ENCODE data around the gene ZNF385C.

Gene ZNF385C

GRCh38 chr17:41996855-41997164, 101.5 kb downstream of the ZNF385C start:
- H3K27me3 Mint-ChIP-seq, result no peaks in the 10 kb centered on the region
- H3K4me3 Mint-ChIP-seq, result no peak overlapping the region
- H3K27ac Mint-ChIP-seq, result no peak overlapping the region
- peaks cover 49% of the 10 kb centered on the region for H3K36me3 Mint-ChIP-seq
- no peaks in the 10 kb centered on the region for H3K4me1 Mint-ChIP-seq
- CTCF ChIA-PET, result no interaction called here
- DNase-seq, result no peak
- H3K9me3 Mint-ChIP-seq, result no peaks in the 10 kb centered on the region

- Mint-ChIP-seq H3K36me3 (peaks cover 54% of the 10 kb centered on the region), H3K27me3 (no peaks in the 10 kb centered on the region), H3K27ac (no peak overlapping the region), H3K9me3 (no peaks in the 10 kb centered on the region), H3K4me3 (no peak overlapping the region), H3K4me1 (no peaks in the 10 kb centered on the region)
- CTCF ChIA-PET, result no interaction called here
- DNase-seq, result no peak
Observed at GRCh38 chr17:41992576-41992975, 105.7 kb downstream of the ZNF385C start.

GRCh38 chr17:41989702-41990419, 108.4 kb downstream of the ZNF385C start:
- Mint-ChIP-seq H3K9me3 (no peaks in the 10 kb centered on the region), H3K27me3 (no peaks in the 10 kb centered on the region), H3K36me3 (peaks cover 45% of the 10 kb centered on the region), H3K4me1 (no peaks in the 10 kb centered on the region), H3K27ac (no peak overlapping the region), H3K4me3 (no peak overlapping the region)
- no peak for DNase-seq
- CTCF ChIA-PET, result no interaction called here

GRCh38 chr17:41988418-41988817, 109.9 kb downstream of the ZNF385C start:
- H3K4me3 Mint-ChIP-seq, result no peak overlapping the region
- H3K9me3 Mint-ChIP-seq, result no peaks in the 10 kb centered on the region
- peaks cover 49% of the 10 kb centered on the region for H3K36me3 Mint-ChIP-seq
- CTCF ChIA-PET, result no interaction called here
- no peaks in the 10 kb centered on the region for H3K4me1 Mint-ChIP-seq
- DNase-seq, result no peak
- H3K27ac Mint-ChIP-seq, result no peak overlapping the region
- no peaks in the 10 kb centered on the region for H3K27me3 Mint-ChIP-seq

GRCh38 chr17:41987642-41988041, 110.6 kb downstream of the ZNF385C start:
- DNase-seq, result no peak
- H3K27me3 Mint-ChIP-seq, result no peaks in the 10 kb centered on the region
- no peaks in the 10 kb centered on the region for H3K4me1 Mint-ChIP-seq
- no peak overlapping the region for H3K4me3 Mint-ChIP-seq
- peaks cover 44% of the 10 kb centered on the region for H3K36me3 Mint-ChIP-seq
- CTCF ChIA-PET, result no interaction called here
- H3K9me3 Mint-ChIP-seq, result no peaks in the 10 kb centered on the region
- H3K27ac Mint-ChIP-seq, result no peak overlapping the region

GRCh38 chr17:41986634-41987033, 111.6 kb downstream of the ZNF385C start:
- H3K4me3 Mint-ChIP-seq, result no peak overlapping the region
- DNase-seq, result no peak
- H3K9me3 Mint-ChIP-seq, result no peaks in the 10 kb centered on the region
- no peaks in the 10 kb centered on the region for H3K27me3 Mint-ChIP-seq
- H3K36me3 Mint-ChIP-seq, result peaks cover 49% of the 10 kb centered on the region
- no peak overlapping the region for H3K27ac Mint-ChIP-seq
- CTCF ChIA-PET, result no interaction called here
- no peaks in the 10 kb centered on the region for H3K4me1 Mint-ChIP-seq

GRCh38 chr17:41985919-41986318, 112.4 kb downstream of the ZNF385C start:
- Mint-ChIP-seq H3K27ac (no peak overlapping the region), H3K4me3 (no peak overlapping the region), H3K4me1 (no peaks in the 10 kb centered on the region), H3K9me3 (no peaks in the 10 kb centered on the region), H3K27me3 (no peaks in the 10 kb centered on the region), H3K36me3 (peaks cover 51% of the 10 kb centered on the region)
- no peak for DNase-seq
- CTCF ChIA-PET, result interaction anchor here (0.6 kb wide), 1 partner anchor 80 kb away, joined by 3 read pairs; no protein-coding TSS in a partner anchor

GRCh38 chr17:41984454-41984853, 113.8 kb downstream of the ZNF385C start:
- Mint-ChIP-seq H3K4me1 (no peaks in the 10 kb centered on the region), H3K36me3 (peaks cover 55% of the 10 kb centered on the region), H3K27ac (no peak overlapping the region), H3K4me3 (no peak overlapping the region), H3K9me3 (no peaks in the 10 kb centered on the region), H3K27me3 (no peaks in the 10 kb centered on the region)
- DNase-seq, result no peak
- CTCF ChIA-PET, result no interaction called here

- H3K27me3 Mint-ChIP-seq, result no peaks in the 10 kb centered on the region
- H3K4me3 Mint-ChIP-seq, result no peak overlapping the region
- no peaks in the 10 kb centered on the region for H3K4me1 Mint-ChIP-seq
- H3K9me3 Mint-ChIP-seq, result no peaks in the 10 kb centered on the region
- no peak for DNase-seq
- CTCF ChIA-PET, result no interaction called here
- H3K36me3 Mint-ChIP-seq, result peaks cover 50% of the 10 kb centered on the region
- H3K27ac Mint-ChIP-seq, result peak overlapping the region; percentile 38
Observed at GRCh38 chr17:41982026-41982760, 116.1 kb downstream of the ZNF385C start.

- H3K27me3 Mint-ChIP-seq, result no peaks in the 10 kb centered on the region
- H3K9me3 Mint-ChIP-seq, result no peaks in the 10 kb centered on the region
- no peak for DNase-seq
- no peak overlapping the region for H3K27ac Mint-ChIP-seq
- H3K4me1 Mint-ChIP-seq, result no peaks in the 10 kb centered on the region
- CTCF ChIA-PET, result interaction anchor here (1.4 kb wide), 1 partner anchor 11 kb away, joined by 3 read pairs; the partner anchor contains the start of gene CNP
- H3K4me3 Mint-ChIP-seq, result no peak overlapping the region
- H3K36me3 Mint-ChIP-seq, result peaks cover 64% of the 10 kb centered on the region
Observed at GRCh38 chr17:41977991-41978390, 120.3 kb downstream of the ZNF385C start.

GRCh38 chr17:41976142-41976768, 122.0 kb downstream of the ZNF385C start:
- DNase-seq, result no peak
- no peaks in the 10 kb centered on the region for H3K9me3 Mint-ChIP-seq
- H3K36me3 Mint-ChIP-seq, result peaks cover 59% of the 10 kb centered on the region
- no peak overlapping the region for H3K4me3 Mint-ChIP-seq
- H3K4me1 Mint-ChIP-seq, result peaks cover 3% of the 10 kb centered on the region
- CTCF ChIA-PET, result no interaction called here
- H3K27ac Mint-ChIP-seq, result peak overlapping the region; percentile 39
- H3K27me3 Mint-ChIP-seq, result no peaks in the 10 kb centered on the region

All from activated naive CD4-positive, alpha-beta T cell treated with anti-CD3 and anti-CD28 coated beads, Interleukin-2, amount 10 ng/mL, durations not matched to agents 7 days and 5 days (primary cell).